B cell (primary cell): ENCODE data around the gene TRPV2. TPM values are rescaled to one million over a fixed set of nuclear protein-coding genes. Genes with fewer than 3 reads are reported as not detected.

ENCODE experiments used
- ATAC-seq: fragments of 200-7000 bp; cut with Tn5 transposase; one replicate; pipeline ENCODE4 v1.10.0; 2021; ENCODE audit warnings: low read depth, mild to moderate bottlenecking, moderate number of reproducible peaks, moderate library complexity
- CTCF ChIA-PET: fragments of 350-600 bp; sonication (Branson Sonifier 250); formaldehyde crosslinking; loops from one replicate; lab custom pipeline; 2021; ENCODE audit warnings: antibody characterized with exemption, inconsistent platforms; lab: Charles Lee
- POLR2A ChIA-PET: fragments of 350-600 bp; sonication (Branson Sonifier 250); formaldehyde crosslinking; loops from one replicate; lab custom pipeline; 2021; ENCODE audit warnings: antibody characterized with exemption; lab: Charles Lee
- DNase-seq: peaks from one replicate; pipeline ENCODE4 v3.0.0; 2013
- H2AFZ ChIP-seq: 2 replicates; pipeline ENCODE4 v1.6.1; 2012; ENCODE audit warnings: mild to moderate bottlenecking, low read depth, low read length; ENCODE audit not compliant: insufficient read depth, poor library complexity, severe bottlenecking
- H3K27ac ChIP-seq, 2 donors: 1 replicate in 1 of 2; 2 replicates in 1 of 2; pipeline ENCODE4 v1.5.1; 2012 to 2013; ENCODE audit warnings: low read length in 2 of 2, mild to moderate bottlenecking in 2 of 2, moderate library complexity in 1 of 2
- H3K27me3 ChIP-seq, 4 experiments: fragments of 200-600 bp in 1 of 4; sonication (generic) in 1 of 4; replicated peaks in 1 of 4; 1 replicate in 2 of 4; 2 replicates in 2 of 4; pipeline versions ENCODE4 v1.6.1 to v1.7.0; 2013 to 2016; ENCODE audit warnings: low read length in 3 of 4, mild to moderate bottlenecking in 2 of 4, mixed read lengths in 1 of 4, moderate library complexity in 1 of 4; ENCODE audit not compliant: insufficient read depth in 4 of 4, control insufficient read depth in 3 of 4; ENCODE audit errors: control extremely low read depth in 1 of 4
- H3K36me3 ChIP-seq, 2 experiments: replicated peaks in 1 of 2; 1 replicate in 1 of 2; 2 replicates in 1 of 2; pipeline versions ENCODE4 v1.6.1 to v1.7.1; 2013; ENCODE audit warnings: low read length in 1 of 2; ENCODE audit not compliant: insufficient read depth in 2 of 2, control insufficient read depth in 1 of 2; ENCODE audit errors: control extremely low read depth in 1 of 2, extremely low read depth in 1 of 2
- H3K4me1 ChIP-seq, 2 donors: fragments of 200-600 bp in 1 of 2; sonication (generic) in 1 of 2; 1 replicate in 1 of 2; 2 replicates in 1 of 2; pipeline versions ENCODE4 v1.5.1 to v1.6.1; 2013 to 2017; ENCODE audit warnings: low read length in 2 of 2; ENCODE audit not compliant: control insufficient read depth in 2 of 2, insufficient read depth in 2 of 2
- H3K4me2 ChIP-seq: replicated peaks from 2 replicates; pipeline ENCODE3; 2012; ENCODE audit warnings: mild to moderate bottlenecking, low read depth, low read length; ENCODE audit not compliant: poor library complexity, severe bottlenecking
- H3K4me3 ChIP-seq, 5 experiments: fragments of 200-600 bp in 1 of 5; sonication (generic) in 1 of 5; 1 replicate in 3 of 5; 2 replicates in 2 of 5; pipeline versions ENCODE4 v1.5.1 to v1.7.0; 2011 to 2016; ENCODE audit warnings: low read length in 4 of 5, mild to moderate bottlenecking in 4 of 5, low read depth in 2 of 5, control low read depth in 1 of 5, moderate library complexity in 1 of 5; ENCODE audit not compliant: insufficient read depth in 1 of 5; ENCODE audit errors: control extremely low read depth in 1 of 5, extremely low read depth in 1 of 5
- H3K79me2 ChIP-seq: fragments of 200-600 bp; sonication (generic); one replicate; pipeline ENCODE4 v1.6.0; 2016; ENCODE audit warnings: low read length; ENCODE audit not compliant: control insufficient read depth, insufficient read depth
- H3K9ac ChIP-seq: fragments of 200-600 bp; sonication (generic); 2 replicates; pipeline ENCODE4 v1.6.1; 2017; ENCODE audit warnings: mild to moderate bottlenecking, low read length, moderate library complexity
- H3K9me3 ChIP-seq, 3 donors: one replicate each; pipeline versions ENCODE4 v1.6.1 to v1.7.1; 2013; ENCODE audit warnings: low read length in 2 of 3; ENCODE audit not compliant: control insufficient read depth in 2 of 3, insufficient read depth in 1 of 3; ENCODE audit errors: control extremely low read depth in 1 of 3
- H4K20me1 ChIP-seq: 2 replicates; pipeline ENCODE4 v1.6.0; 2012; ENCODE audit warnings: mild to moderate bottlenecking, low read length; ENCODE audit not compliant: insufficient read depth, control insufficient read depth, poor library complexity, severe bottlenecking
- H3K27ac Mint-ChIP-seq: one replicate; pipeline ENCODE4 v1.8.0; 2021; ENCODE audit warnings: mixed read lengths
- H3K27me3 Mint-ChIP-seq: one replicate; pipeline ENCODE4 v1.8.0; 2021; ENCODE audit warnings: mixed read lengths
- H3K4me1 Mint-ChIP-seq: one replicate; pipeline ENCODE4 v1.8.0; 2021; ENCODE audit warnings: mixed read lengths
- H3K4me3 Mint-ChIP-seq: one replicate; pipeline ENCODE4 v1.8.0; 2021; ENCODE audit warnings: mixed read lengths
- H3K9me3 Mint-ChIP-seq: one replicate; pipeline ENCODE4 v1.8.0; 2022; ENCODE audit warnings: mixed read lengths; ENCODE audit not compliant: insufficient read depth
- CTCF ChIP-seq: fragments of 200-600 bp; IDR thresholded peaks from one replicate; pipeline ENCODE4 v1.8.0; 2022; ENCODE audit warnings: antibody characterized with exemption, mild to moderate bottlenecking
- EZH2 ChIP-seq: IDR thresholded peaks from 2 replicates; pipeline ENCODE4 v1.6.1; 2012; ENCODE audit warnings: borderline replicate concordance, low read depth, mild to moderate bottlenecking, moderate library complexity, low read length; ENCODE audit not compliant: insufficient read depth, poor library complexity, severe bottlenecking
- WGBS: methylation state at CpG from one replicate; pipeline ENCODE4 v1.1.5; 2013; ENCODE audit warnings: missing lambda C conversion rate; ENCODE audit not compliant: insufficient coverage; 5-methylcytosine and 5-hydroxymethylcytosine counted together
- intact Hi-C: fragments of 100-400 bp; cut with micrococcal nuclease; formaldehyde crosslinking; loops from one replicate; pipeline ENCODE4 v1.10.0; 2022
- polyA plus RNA-seq: library from polyadenylated mRNA; depleted of rRNA; stranded (reverse); fragments of >200 nt; gene quantifications from 2 replicates; pipeline ENCODE4 v1.2.3, GENCODE V29; 2012
- total RNA-seq, 2 donors: library from RNA; stranded (reverse); fragments of 120-200 nt in 1 of 2; gene quantifications; 1 replicate in 1 of 2; 2 replicates in 1 of 2; pipeline versions ENCODE4 v1.2.3 to v1.2.4, GENCODE V29; 2013 to 2022

Gene TRPV2
- total and polyA plus RNA-seq, 2 donors (not counting 1 experiment from before 2014, with no cell fraction given) = 58.6 to 89.0 TPM

DNA sequence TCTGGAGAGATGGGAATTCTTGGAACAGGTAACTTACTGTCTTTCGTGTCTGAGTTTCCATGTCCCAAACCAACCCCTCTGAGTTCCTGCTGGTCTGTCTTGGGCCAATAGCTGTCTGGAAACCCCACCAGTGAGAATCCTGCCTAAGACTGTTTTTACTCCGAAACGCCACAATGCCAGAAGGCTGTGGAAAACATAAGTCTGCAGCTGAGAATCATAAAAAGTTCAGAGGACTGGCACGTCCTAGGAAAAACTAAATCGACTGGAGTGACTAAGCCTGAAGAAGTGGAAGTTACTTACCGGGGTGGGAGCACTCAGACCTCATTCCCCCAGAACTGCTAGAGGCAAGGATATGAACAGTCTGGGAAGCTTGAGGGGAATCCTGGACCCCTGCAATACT is 63.3 kb downstream of the TRPV2 start:
- intact Hi-C loops = no loop called here
- Histone ChIP-seq H3K9me3 (no peaks in the 10 kb centered on the region), H3K4me1 (no peaks in the 10 kb centered on the region), H4K20me1 (no peaks in the 10 kb centered on the region), H3K36me3 (no peaks in the 10 kb centered on the region), H3K79me2 (no peaks in the 10 kb centered on the region), H3K27ac (no peak overlapping the region), H3K4me3 (no peak overlapping the region), H3K9ac (no peak overlapping the region), H3K4me2 (no peak overlapping the region), H2AFZ (no peak overlapping the region), H3K27me3 (no peaks in the 10 kb centered on the region)
- WGBS = 99% methylated on average over 6 of the region's 6 CpGs
- ChIA-PET CTCF (interaction anchor here (1.0 to 1.3 kb wide), 4 partner anchors 10 to 115 kb away, joined by 3 to 4 read pairs (median 4); no protein-coding TSS in a partner anchor), POLR2A (no interaction called here)
- Mint-ChIP-seq H3K27me3 (no peaks in the 10 kb centered on the region), H3K4me3 (no peak overlapping the region), H3K27ac (no peak overlapping the region), H3K9me3 (no peaks in the 10 kb centered on the region), H3K4me1 (no peaks in the 10 kb centered on the region)
- DNase-seq = no peak
- TF ChIP-seq CTCF = no peak
- no peak for ATAC-seq

DNA sequence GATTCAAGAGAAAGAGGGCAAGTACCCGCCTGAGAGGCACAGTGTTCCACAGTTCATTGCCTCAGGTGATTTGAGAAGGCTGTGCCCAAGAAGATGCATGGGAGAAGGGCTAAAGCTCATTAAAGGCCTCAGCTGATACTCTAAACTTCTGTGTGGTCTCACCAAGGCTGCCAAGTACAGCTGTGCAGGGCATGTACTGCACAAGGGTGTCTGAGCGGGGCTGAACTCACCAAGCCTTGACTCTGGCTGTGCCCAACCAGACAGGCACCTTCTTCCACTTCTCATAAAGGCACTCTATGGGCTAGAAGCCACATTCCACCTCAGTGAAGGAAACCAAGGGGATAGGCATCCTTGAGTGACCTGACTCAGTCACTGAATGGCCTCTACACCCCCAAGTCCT is 63.9 kb downstream of the TRPV2 start:
- Histone ChIP-seq H3K4me3 (no peak overlapping the region), H2AFZ (no peak overlapping the region), H3K4me2 (no peak overlapping the region), H3K27me3 (no peaks in the 10 kb centered on the region), H3K4me1 (no peaks in the 10 kb centered on the region), H3K27ac (no peak overlapping the region), H3K79me2 (no peaks in the 10 kb centered on the region), H3K9me3 (no peaks in the 10 kb centered on the region), H3K36me3 (no peaks in the 10 kb centered on the region), H4K20me1 (no peaks in the 10 kb centered on the region), H3K9ac (no peak overlapping the region)
- intact Hi-C loops = no loop called here
- no peak for DNase-seq
- CTCF ChIA-PET = interaction anchor here (1.0 to 1.3 kb wide), 5 partner anchors 10 to 116 kb away, joined by 3 to 4 read pairs (median 3); no protein-coding TSS in a partner anchor
- no peaks in the 10 kb centered on the region for H3K4me1 Mint-ChIP-seq
- peaks cover 1% of the 10 kb centered on the region for H3K27me3 Mint-ChIP-seq
- POLR2A ChIA-PET = no interaction called here
- TF ChIP-seq CTCF = no peak
- TF ChIP-seq EZH2 = no peak
- 92% methylated on average over 2 of the region's 2 CpGs for WGBS
- H3K4me3 Mint-ChIP-seq = no peak overlapping the region
- no peak for ATAC-seq
- no peaks in the 10 kb centered on the region for H3K9me3 Mint-ChIP-seq
- H3K27ac Mint-ChIP-seq = no peak overlapping the region
